D721Med (cell line): ENCODE data around the gene RABGGTA.

ENCODE experiments used
- DNase-seq: peaks from one replicate; pipeline ENCODE4 v3.0.0; 2011; ENCODE audit warnings: low spot score; ENCODE audit not compliant: insufficient read length
- FAIRE-seq: peaks from 2 replicates; lab custom pipeline; 2011; peaks lifted over from hg19 to GRCh38; lab: Jason Lieb, UNC
- TF ChIP-seq, protein P1 (sequence below): IDR thresholded peaks from 2 replicates; pipeline ENCODE4 v1.5.1; 2012; ENCODE audit warnings: mild to moderate bottlenecking, control low read depth; ENCODE audit not compliant: insufficient read depth; ENCODE audit errors: missing control alignments

Gene RABGGTA

DNA sequence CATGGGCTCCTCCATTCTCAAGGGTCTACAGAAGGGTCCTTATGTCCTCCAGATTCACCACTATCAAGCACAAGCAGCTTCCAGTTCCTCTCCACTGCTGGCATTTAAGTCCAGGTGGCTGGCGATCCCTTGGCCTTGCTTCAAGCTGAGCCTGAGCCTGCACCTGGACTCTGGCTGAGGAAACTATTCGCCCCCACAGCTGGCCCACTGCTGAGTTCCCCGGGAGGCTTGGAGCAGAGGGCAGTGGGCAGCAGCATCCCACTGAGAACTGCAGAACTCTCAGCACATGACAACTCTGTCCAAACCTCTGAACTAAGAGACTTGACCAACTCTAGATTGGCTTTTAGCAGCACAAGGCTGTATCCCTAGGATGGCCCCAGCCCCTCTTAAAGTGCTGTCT, 11.3 kb upstream of the RABGGTA start:
- TF ChIP-seq, protein P1, sequence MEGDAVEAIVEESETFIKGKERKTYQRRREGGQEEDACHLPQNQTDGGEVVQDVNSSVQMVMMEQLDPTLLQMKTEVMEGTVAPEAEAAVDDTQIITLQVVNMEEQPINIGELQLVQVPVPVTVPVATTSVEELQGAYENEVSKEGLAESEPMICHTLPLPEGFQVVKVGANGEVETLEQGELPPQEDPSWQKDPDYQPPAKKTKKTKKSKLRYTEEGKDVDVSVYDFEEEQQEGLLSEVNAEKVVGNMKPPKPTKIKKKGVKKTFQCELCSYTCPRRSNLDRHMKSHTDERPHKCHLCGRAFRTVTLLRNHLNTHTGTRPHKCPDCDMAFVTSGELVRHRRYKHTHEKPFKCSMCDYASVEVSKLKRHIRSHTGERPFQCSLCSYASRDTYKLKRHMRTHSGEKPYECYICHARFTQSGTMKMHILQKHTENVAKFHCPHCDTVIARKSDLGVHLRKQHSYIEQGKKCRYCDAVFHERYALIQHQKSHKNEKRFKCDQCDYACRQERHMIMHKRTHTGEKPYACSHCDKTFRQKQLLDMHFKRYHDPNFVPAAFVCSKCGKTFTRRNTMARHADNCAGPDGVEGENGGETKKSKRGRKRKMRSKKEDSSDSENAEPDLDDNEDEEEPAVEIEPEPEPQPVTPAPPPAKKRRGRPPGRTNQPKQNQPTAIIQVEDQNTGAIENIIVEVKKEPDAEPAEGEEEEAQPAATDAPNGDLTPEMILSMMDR = no peak
- FAIRE-seq (no peak), DNase-seq (no peak)

GRCh38 chr14:24281636-24282035, 10.2 kb upstream of the RABGGTA start:
- no peak for DNase-seq
- TF ChIP-seq, protein P1 = no peak
- FAIRE-seq = no peak

DNA sequence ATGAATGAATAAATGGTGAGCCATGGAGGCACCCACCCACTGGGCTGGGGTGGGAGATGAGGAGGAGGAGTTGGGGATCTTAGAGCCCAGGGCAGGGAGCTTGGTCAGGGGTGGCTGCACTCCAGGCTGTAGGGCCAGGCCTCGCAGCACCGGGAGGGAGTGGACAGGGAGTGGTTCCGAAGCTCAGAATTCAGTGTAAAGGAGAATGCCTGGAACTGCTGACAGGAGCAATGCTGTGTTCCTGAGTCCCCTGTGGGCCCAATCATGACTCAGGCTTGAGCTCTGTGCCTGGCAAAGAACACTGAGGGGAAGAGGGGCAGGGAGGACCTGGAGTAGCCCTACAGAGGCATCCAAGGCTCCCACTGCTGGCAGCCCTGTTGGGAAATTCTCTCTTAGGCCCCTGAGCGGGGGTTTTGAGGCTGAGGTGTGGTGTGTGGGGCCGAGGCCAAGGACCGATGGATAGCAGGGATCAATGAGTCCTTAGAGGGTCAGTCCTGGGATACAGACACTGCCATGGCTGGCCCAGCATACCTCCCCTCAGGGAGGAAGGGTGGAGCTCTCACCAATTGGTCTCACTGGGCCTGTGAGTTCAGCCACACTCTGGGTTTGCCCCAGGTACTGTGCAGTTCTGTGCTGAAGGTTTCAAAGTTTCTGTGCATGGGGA, 9.5 kb upstream of the RABGGTA start:
- TF ChIP-seq, protein P1 = no peak
- DNase-seq (no peak), FAIRE-seq (no peak)

DNA sequence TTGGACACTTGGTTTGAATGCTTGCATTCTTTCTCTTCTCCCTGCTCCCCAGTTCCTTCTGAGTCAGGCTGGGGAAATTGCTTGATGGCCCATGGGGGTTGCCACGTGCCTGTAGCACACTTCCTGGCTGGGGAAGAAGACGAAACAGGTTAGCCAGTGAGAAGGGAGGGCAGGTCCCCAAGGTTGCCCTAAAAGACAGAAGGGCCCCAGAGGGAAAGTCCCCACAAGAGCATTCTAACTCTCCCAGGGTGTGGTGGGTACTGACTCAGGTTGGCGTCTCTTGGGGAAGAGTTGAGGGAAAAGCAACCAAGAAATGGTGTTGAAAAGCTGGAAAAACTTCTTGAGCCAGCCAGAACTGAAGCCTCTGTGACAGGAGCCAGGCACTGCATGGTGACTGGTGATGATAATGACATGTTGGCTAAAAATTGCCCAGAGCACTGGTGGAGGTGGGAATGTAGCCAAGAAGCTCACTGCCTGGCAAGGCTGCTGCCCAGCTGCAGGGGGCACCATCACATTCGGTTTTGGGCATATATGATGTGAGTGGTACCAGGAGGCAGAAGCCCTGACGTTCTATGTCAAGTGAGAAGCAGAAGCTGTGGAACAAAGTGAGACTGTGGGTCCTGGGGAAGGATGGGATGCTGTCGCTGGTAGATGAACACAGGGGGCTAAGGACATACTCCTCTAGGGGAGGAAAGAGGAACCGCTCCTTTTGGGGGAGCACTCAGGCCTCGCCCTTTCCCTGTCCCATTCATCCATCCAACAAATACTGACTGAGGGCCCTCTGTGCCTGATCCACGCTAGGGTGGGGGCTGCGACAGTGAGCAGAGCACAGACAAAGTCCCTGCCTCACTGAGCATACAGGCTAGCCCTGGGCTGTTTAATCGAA, 8.1 kb upstream of the RABGGTA start:
- FAIRE-seq = no peak
- DNase-seq = no peak
- TF ChIP-seq, protein P1 = no peak

DNA sequence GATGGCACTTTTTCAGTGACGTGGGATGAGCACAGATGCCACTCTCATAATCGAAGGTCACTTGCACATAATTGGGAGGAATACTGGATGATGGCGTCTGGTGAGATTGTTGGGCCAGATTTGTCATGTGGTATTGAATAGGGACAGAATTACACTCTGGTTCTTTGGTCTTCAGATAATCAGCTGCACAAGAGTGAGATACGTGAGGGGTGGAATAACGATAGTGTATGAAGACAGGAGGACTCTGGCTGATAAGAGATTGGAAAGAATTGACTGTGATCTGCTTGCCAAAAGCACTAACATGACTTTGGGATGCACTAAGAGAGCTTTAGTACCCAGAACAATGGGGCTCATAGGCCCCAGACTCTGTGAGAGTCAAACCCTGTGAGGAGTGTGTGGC, 7.0 kb upstream of the RABGGTA start:
- no peak for FAIRE-seq
- no peak for DNase-seq
- TF ChIP-seq, protein P1 = no peak

DNA sequence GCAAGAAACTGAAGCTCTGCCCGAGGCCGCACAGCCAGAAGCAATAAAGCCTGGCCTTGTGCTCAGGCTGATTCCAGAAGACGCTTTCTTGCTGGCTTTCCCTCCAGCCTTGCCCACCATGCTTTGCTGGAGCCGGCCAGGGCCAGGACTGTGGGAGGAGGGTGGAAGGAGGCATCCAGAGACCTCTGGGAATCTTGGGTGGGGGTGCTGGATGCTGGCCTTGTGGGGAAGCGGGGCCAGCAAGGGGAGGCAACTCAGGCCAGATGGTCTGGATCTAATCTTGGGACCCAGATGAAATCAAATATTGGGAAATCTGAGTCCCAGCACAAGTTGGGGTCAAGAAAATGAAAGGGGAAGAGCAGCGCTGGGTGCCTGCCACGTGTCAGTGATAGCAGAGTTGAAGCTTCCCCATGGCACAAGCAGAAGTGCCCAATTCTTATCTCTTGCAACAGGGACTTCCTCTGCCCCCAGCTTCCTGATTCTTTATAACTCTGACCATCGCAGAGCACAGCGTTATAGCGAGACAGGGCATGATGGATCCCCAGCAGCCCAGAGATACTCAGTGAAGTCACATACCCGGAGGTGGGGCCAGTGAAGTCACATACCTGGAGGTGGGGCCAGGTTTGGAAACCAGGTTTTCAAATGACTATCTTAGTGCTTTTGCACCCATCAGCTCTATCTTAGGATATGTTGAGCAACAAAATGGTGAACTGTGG, 6.4 kb upstream of the RABGGTA start:
- DNase-seq = no peak
- FAIRE-seq = no peak
- TF ChIP-seq, protein P1 = no peak
